GM21529 (cell line): Measurements from ENCODE around the gene N4BP3.

ENCODE experiments used
- ATAC-seq: cut with Tn5 transposase; IDR thresholded peaks from one replicate; pipeline ENCODE4 v1.9.1; 2021; ENCODE audit not compliant: unreplicated experiment

The N4BP3 gene

DNA sequence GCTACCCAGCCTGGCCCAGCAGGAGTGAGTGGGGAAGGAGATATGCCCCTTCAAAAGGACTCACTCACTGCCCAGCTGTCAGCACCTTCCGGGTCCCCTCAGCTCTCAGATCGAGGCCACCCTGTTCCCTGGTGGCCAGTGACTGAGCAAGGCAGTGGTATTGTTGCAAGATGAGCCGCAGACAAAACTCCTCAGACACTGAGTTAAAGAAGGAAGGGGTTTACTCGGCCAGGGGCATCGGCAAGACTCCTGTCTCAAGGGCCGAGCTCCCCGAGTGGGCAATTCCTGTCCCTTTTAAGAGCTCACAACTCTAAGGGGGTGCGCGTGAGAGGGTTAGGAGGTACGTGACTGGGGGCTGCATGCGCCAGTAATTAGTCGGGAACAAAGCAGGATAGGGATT, 9.7 kb upstream of the N4BP3 start:
- ATAC-seq, result no peak

GRCh38 chr5:178104492-178104891, 8.8 kb upstream of the N4BP3 start:
- no peak for ATAC-seq

GRCh38 chr5:178106086-178106485, 7.2 kb upstream of the N4BP3 start:
- ATAC-seq, result no peak

GRCh38 chr5:178106556-178107239, 6.6 kb upstream of the N4BP3 start:
- ATAC-seq, result peak; percentile 69

DNA sequence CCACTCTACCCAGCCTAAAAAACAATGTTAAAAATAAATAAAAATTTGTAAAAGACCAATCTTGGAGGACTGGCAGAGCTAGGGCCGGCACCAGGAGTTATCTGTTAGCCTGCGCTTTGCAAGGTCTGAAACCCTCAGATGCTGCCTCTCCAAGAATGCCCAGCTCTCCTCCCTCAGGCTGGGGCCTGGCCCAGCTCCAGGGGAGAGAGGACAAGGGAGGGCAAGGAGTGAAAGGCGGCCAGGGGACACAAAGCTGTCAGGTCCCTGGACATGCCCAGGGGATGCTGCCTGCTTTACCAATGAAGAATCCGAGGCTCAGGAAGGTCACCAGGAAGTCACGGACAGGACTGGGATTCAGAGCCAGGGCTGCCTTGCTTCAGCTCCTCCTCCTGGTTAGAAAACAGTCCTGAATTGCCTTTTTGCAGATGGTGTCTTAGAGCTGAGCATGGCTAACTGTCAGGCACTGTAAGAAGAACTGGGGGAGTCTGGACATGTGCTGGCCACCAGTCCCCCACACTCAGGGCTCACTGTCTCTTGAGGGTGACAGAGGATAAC, 5.5 kb upstream of the N4BP3 start:
- ATAC-seq, result no peak

GRCh38 chr5:178108446-178108845, 4.9 kb upstream of the N4BP3 start:
- no peak for ATAC-seq

GRCh38 chr5:178108966-178109365, 4.4 kb upstream of the N4BP3 start:
- no peak for ATAC-seq

DNA sequence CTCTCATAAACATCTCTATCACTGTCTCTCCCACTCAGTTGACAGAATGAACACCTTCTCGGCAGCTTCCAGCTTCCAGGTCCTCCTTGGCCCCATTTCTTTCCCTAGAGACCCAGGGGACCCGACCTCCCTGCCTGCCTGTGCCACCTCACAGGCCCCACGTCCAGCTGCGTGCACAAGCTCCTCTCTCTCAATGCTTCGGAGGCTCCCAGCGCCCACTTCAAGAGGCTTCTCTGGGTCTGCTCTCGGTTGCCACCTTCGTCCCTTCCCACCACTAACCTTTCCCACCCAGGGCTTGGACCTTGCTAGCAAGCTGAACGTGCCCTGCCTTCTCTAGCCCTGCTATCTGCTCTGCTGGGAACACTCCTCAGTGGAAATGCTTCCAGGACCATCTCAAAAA, 2.8 kb upstream of the N4BP3 start:
- ATAC-seq, result no peak

DNA sequence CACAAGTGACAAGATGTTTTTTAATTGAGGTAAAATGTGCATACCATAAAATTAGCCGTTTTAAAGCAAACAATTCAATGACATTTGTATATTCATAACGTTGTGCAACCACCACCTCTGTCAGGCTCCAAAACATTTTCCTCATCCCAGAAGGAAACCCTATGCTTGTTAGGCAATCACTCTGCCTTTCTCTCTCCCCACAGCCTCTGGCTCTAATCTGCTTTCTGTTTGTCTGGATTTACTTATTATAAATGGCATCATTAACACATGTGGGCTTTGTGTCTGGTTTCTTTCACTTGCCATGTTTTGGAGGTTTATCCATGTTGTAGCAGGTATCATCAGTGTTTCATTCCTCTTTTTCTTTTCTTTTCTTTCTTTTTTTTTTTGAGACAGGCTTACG, 1.4 kb upstream of the N4BP3 start:
- ATAC-seq, result no peak

DNA sequence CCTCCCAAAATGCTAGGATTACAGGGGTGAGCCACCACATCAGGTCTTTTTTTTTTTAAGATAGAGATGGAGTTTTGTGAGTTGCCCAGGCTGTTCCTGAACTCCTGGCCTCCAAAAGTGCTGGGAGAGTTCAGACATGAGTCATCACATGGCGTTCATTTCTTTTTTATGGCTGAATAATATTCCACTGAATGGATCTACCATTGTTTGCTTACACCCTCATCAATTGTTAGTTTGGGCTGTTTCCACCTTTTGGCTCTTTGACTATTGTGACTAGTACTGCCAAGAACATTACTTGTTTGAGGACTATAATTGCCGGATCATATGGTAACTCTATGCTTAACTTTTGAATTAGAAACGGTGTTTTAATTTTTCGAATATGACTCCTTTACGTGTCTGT, 787 bp upstream of the N4BP3 start:
- ATAC-seq, result no peak

DNA sequence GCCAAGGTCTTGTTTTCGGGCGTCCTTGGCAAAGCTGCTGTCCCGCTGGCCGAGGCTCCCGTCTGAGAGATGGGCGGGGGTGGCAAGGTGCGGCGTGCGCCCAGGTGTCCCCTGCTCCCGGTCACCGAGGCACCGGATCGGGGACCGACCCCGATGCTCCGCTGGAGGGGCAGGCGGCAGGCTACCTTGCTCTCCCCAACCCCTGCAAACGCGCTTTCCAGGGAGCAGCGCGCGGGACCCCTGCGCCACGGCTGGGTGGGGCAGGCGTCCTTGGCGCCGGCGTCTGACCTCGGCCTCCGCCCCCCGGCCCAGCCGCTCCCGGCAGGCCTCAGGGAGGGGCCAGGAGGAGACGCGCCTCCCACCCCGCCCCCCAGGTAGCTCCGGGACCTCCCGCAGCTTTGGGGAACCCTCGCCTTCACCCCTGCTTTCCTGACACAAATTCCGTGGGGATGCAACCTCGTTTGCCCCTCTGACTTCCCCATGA, 551 bp downstream of the N4BP3 start:
- ATAC-seq, result no peak

DNA sequence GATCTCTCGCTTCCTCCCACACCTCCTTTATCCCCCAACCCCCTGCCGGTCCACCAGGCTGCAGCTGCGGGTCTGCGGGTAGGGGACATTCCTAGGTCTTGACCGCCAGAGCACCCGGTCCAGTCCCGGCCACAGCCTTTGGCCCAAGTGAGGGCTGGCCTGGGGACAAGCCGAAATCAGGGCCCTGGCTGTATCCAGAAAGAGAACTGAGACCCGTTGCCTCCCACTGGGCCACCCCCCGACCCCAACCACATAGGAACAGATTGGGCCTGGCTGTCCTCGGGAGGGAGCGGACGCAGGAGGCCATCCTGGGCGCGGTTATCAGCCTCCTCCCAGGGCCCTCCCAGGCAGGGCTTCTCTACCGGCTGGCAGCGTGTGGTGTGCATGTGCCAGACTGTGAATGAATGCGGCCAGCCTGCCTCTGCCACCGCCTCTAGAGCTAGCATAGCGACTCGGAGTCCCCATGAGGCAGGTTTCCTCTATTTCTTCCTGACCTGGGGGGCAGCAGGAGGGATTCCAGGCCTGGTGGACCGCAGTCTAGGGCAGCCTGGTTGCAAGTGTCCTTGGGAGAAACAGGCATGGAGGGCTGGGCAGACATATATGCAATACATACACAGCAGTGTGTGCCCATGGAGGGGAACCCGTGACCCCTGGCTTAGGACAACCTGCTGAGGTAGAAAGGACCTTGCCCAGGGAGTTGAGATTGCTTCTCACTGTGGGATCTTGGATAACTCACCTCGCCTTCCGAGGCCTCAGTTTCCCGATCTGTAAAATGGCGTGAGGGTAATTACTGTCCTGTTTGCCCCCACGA, 1.2 kb downstream of the N4BP3 start:
- no peak for ATAC-seq

DNA sequence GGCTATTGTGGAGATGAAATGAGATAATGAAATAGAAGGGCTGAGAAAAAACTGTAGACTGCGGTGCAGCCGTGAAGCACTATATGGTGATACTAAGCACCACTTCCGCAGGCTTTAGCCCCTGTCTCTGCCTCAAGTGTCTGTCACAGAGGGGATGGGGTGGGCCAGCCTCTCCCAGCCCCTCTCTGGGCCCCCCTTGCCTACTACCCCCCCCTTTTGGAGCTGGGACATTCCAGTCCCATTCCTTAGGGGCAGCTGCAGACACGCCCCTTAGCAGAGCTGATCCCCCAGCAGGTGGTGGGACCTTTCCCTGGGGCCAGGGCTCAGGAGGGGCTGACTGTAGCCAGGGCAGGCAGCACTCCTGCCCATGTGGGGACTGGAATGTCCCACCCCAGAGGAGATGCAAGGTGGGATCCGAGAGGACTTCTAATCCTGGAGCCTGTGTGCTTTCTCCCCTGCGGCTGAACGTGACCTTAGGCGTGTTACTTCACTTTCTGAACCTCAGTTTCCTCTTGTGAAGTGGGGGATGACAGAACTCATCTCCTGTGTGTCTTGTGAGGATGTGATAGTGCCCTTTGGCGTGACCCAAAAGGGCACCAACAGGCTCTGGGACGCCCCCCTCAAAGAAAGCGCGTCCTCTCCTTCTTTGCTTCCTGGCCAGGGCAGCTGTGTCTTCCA, 1.9 kb downstream of the N4BP3 start:
- ATAC-seq, result no peak

- no peak for ATAC-seq
Observed at GRCh38 chr5:178115814-178116142, 2.4 kb downstream of the N4BP3 start.

GRCh38 chr5:178116143-178116885, 3.0 kb downstream of the N4BP3 start:
- peak; percentile 28 for ATAC-seq

- no peak for ATAC-seq
Observed at GRCh38 chr5:178117923-178118701, 4.8 kb downstream of the N4BP3 start.

- ATAC-seq, result no peak
Observed at GRCh38 chr5:178119915-178120606, 6.7 kb downstream of the N4BP3 start.

DNA sequence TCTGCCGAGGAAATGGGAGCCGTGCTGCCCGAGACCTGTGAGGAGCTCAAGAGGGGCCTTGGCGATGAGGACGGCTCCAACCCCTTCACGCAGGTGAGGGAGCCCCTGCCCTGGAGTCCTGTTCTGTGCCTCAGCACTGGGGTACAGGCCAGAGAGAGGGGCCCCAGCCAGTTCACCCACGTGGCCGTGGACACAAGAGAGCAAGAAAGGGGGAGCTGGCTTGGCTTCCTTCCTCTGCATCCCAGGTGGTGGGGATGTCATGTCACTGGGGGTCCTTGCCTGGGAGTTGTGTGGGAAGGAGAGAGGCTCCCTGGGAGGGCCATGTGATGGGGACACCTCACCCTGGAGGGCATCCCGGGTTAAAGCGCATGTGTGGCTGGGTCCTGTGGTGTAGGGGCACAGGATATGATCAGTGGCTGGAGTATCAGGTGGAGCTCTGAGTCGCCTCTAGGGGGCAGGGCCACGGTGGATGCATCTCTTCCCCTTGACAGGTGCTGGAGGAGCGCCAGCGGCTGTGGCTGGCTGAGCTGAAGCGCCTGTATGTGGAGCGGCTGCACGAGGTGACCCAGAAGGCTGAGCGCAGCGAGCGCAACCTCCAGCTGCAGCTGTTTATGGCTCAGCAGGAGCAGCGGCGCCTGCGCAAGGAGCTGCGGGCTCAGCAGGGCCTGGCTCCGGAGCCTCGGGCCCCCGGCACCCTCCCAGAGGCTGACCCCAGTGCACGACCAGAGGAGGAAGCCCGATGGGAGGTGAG, 7.5 kb downstream of the N4BP3 start:
- ATAC-seq, result peak; percentile 74
